Keratinocyte (primary cell): ENCODE measurements around the gene CAPZB. TPM values are rescaled to one million over a fixed set of nuclear protein-coding genes. Genes with fewer than 3 reads are reported as not detected.

Experiments used
- DNase-seq: peaks from one replicate; pipeline ENCODE4 v3.0.0-alpha.2; 2011; ENCODE audit warnings: low read depth, missing footprints, low spot score
- FAIRE-seq: peaks from 2 replicates; lab custom pipeline; 2011; peaks lifted over from hg19 to GRCh38; lab: Jason Lieb, UNC
- H2AFZ ChIP-seq: 2 replicates; pipeline ENCODE4 v1.6.0; 2012; ENCODE audit warnings: low read length, control low read depth, inconsistent platforms; ENCODE audit not compliant: control insufficient read depth
- H3K27ac ChIP-seq: 2 replicates; pipeline ENCODE4 v1.5.1; 2011; ENCODE audit warnings: low read length; ENCODE audit not compliant: control insufficient read depth, insufficient read depth
- H3K27me3 ChIP-seq: 3 replicates; pipeline ENCODE4 v1.6.0; 2011; ENCODE audit warnings: low read length; ENCODE audit not compliant: control insufficient read depth, insufficient read depth; ENCODE audit errors: extremely low read depth
- H3K36me3 ChIP-seq, 2 experiments: 2 replicates in 1 of 2; 3 replicates in 1 of 2; pipeline ENCODE4 v1.5.1; 2011; ENCODE audit warnings: low read length in 2 of 2, mild to moderate bottlenecking in 1 of 2; ENCODE audit not compliant: control insufficient read depth in 2 of 2, insufficient read depth in 2 of 2; ENCODE audit errors: extremely low read depth in 1 of 2
- H3K4me1 ChIP-seq: 3 replicates; pipeline ENCODE4 v1.5.1; 2011; ENCODE audit warnings: low read length; ENCODE audit not compliant: control insufficient read depth, insufficient read depth; ENCODE audit errors: extremely low read depth
- H3K4me2 ChIP-seq: 3 replicates; pipeline ENCODE4 v1.6.0; 2011; ENCODE audit warnings: low read depth, low read length; ENCODE audit not compliant: control insufficient read depth, insufficient read depth; ENCODE audit errors: extremely low read depth
- H3K4me3 ChIP-seq, 3 experiments: fragments of 200-600 bp in 1 of 3; sonication (generic) in 1 of 3; 2 replicates in 2 of 3; 3 replicates in 1 of 3; pipeline ENCODE4 v1.5.1; 2011 to 2016; ENCODE audit warnings: low read length in 3 of 3, mild to moderate bottlenecking in 3 of 3, control low read depth in 2 of 3, inconsistent platforms in 1 of 3, low read depth in 1 of 3, mixed read lengths in 1 of 3, mixed run types in 1 of 3, moderate library complexity in 1 of 3; ENCODE audit not compliant: control insufficient read depth in 2 of 3, insufficient read depth in 2 of 3; ENCODE audit errors: extremely low read depth in 1 of 3
- H3K79me2 ChIP-seq: 2 replicates; pipeline ENCODE4 v1.6.0; 2012; ENCODE audit warnings: low read length; ENCODE audit not compliant: control insufficient read depth, insufficient read depth
- H3K9ac ChIP-seq: 3 replicates; pipeline ENCODE4 v1.6.0; 2011; ENCODE audit warnings: low read length; ENCODE audit not compliant: control insufficient read depth, insufficient read depth; ENCODE audit errors: extremely low read depth
- H3K9me1 ChIP-seq: 3 replicates; pipeline ENCODE4 v1.6.0; 2011; ENCODE audit warnings: low read length; ENCODE audit not compliant: control insufficient read depth, insufficient read depth; ENCODE audit errors: extremely low read depth
- H3K9me3 ChIP-seq: 2 replicates; pipeline ENCODE4 v1.5.1; 2012; ENCODE audit warnings: low read depth, low read length; ENCODE audit not compliant: control insufficient read depth
- H4K20me1 ChIP-seq: 3 replicates; pipeline ENCODE4 v1.6.0; 2011; ENCODE audit warnings: low read length; ENCODE audit not compliant: control insufficient read depth, insufficient read depth; ENCODE audit errors: extremely low read depth
- EZH2 ChIP-seq: IDR thresholded peaks from one replicate; pipeline ENCODE4 v1.6.1; 2012; ENCODE audit warnings: inconsistent platforms, mild to moderate bottlenecking, low read length, moderate library complexity
- dilution Hi-C: fragments of 300-500 bp; cut with MboI; formaldehyde crosslinking; loops from one replicate; pipeline ENCODE4 v1.7.0; 2020; ENCODE audit warnings: low sequenced_read_pairs; ENCODE audit not compliant: extremely low pct_ligation_motif_present
- polyA plus RNA-seq, 5 experiments: library from polyadenylated mRNA; depleted of rRNA in 3 of 5; stranded (reverse) in 3 of 5; stranded (forward) in 1 of 5; unstranded in 1 of 5; fragments of >200 nt; gene quantifications; 1 replicate in 1 of 5; 2 replicates in 3 of 5; 3 replicates in 1 of 5; pipeline versions ENCODE4 v1.2.1 to v1.2.3, GENCODE V29; 2011 to 2012; ENCODE audit warnings: missing spikeins in 2 of 5, low read depth in 1 of 5, low replicate concordance in 1 of 5
- TF ChIP-seq, protein P1 (sequence below), 3 experiments: IDR thresholded peaks in 1 of 3; conservative IDR thresholded peaks in 1 of 3; optimal IDR thresholded peaks in 1 of 3; 2 replicates in 2 of 3; 3 replicates in 1 of 3; pipeline versions ENCODE3 to v1.5.1; 2011; ENCODE audit warnings: low read length in 3 of 3, mild to moderate bottlenecking in 3 of 3, moderate library complexity in 2 of 3, control low read depth in 1 of 3, inconsistent platforms in 1 of 3; ENCODE audit not compliant: insufficient read depth in 2 of 3; ENCODE audit errors: extremely low read depth in 1 of 3

The CAPZB gene
- polyA plus RNA-seq, 1 donor (not counting 4 experiments of a cell fraction or from before 2014, with no cell fraction given), result 193 TPM

DNA sequence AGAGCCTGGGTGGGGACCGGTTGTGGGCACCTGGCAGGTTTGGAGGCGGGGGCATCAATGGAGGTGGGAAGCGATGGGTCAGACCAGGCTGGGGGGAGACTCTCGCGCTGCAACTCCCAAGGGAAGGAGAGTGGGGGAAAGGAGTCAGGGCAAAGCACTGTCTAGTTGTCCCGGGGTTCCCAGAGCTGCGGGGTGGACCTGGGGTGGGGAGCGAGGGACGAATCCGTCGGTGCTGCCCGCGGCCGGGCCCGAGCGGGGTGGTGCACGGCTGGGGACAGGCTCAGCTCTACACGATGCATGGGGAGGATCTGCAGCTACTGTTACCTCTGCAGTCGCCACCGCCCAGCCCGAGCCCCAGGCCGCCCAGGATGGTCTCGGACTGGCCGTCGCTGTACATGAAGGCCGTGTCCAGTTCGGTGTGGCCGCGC lies 173.8 kb downstream of the CAPZB start:
- FAIRE-seq, result no peak

GRCh38 chr1:19310720-19311502 lies 174.4 kb downstream of the CAPZB start:
- Histone ChIP-seq H3K27me3 (no peaks in the 10 kb centered on the region), H3K9ac (peak overlapping the region; percentile 85), H3K4me3 (peak overlapping the region; percentile 74 to 87 (median 82)), H3K9me3 (no peaks in the 10 kb centered on the region), H2AFZ (peak overlapping the region; percentile 88), H3K36me3 (peaks cover 8 to 17% of the 10 kb centered on the region in 2 experiments), H3K9me1 (no peaks in the 10 kb centered on the region), H3K27ac (peak overlapping the region; percentile 54), H4K20me1 (no peaks in the 10 kb centered on the region), H3K79me2 (peaks cover 14% of the 10 kb centered on the region), H3K4me1 (peaks cover 42% of the 10 kb centered on the region), H3K4me2 (peak overlapping the region; percentile 98)
- peak; percentile 9 for FAIRE-seq
- dilution Hi-C loops, result no loop called here
- TF ChIP-seq, protein P1, sequence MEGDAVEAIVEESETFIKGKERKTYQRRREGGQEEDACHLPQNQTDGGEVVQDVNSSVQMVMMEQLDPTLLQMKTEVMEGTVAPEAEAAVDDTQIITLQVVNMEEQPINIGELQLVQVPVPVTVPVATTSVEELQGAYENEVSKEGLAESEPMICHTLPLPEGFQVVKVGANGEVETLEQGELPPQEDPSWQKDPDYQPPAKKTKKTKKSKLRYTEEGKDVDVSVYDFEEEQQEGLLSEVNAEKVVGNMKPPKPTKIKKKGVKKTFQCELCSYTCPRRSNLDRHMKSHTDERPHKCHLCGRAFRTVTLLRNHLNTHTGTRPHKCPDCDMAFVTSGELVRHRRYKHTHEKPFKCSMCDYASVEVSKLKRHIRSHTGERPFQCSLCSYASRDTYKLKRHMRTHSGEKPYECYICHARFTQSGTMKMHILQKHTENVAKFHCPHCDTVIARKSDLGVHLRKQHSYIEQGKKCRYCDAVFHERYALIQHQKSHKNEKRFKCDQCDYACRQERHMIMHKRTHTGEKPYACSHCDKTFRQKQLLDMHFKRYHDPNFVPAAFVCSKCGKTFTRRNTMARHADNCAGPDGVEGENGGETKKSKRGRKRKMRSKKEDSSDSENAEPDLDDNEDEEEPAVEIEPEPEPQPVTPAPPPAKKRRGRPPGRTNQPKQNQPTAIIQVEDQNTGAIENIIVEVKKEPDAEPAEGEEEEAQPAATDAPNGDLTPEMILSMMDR (optimal IDR thresholded peaks at IDR 0.05 in 1 of 3, IDR thresholded peaks at IDR 0.05 in 1 of 3, conservative IDR thresholded peaks at IDR 0.05 in 1 of 3; ENCODE audit: extremely low read depth in 1 of 3, insufficient read depth in 2 of 3, low read length in 3 of 3), result no peak
- no peak for TF ChIP-seq EZH2
- DNase-seq, result no peak

More for the DNA sequence above, 173.8 kb downstream of the CAPZB start:
- H3K79me2 ChIP-seq, result peaks cover 14% of the 10 kb centered on the region
- no peaks in the 10 kb centered on the region for H3K9me3 ChIP-seq
- H3K4me2 ChIP-seq, result peak overlapping the region; percentile 98
- peaks cover 8 to 17% of the 10 kb centered on the region in 2 experiments for H3K36me3 ChIP-seq
- no peaks in the 10 kb centered on the region for H4K20me1 ChIP-seq
- H3K9me1 ChIP-seq, result no peaks in the 10 kb centered on the region
- peak overlapping the region; percentile 85 for H3K9ac ChIP-seq
- peak overlapping the region; percentile 88 for H2AFZ ChIP-seq
- DNase-seq, result no peak
- H3K4me1 ChIP-seq, result peaks cover 42% of the 10 kb centered on the region
- H3K27ac ChIP-seq, result peak overlapping the region; percentile 54
- no peak for TF ChIP-seq EZH2
- TF ChIP-seq, protein P1 (optimal IDR thresholded peaks at IDR 0.05 in 1 of 3, IDR thresholded peaks at IDR 0.05 in 1 of 3, conservative IDR thresholded peaks at IDR 0.05 in 1 of 3; ENCODE audit: extremely low read depth in 1 of 3, insufficient read depth in 2 of 3, low read length in 3 of 3), result no peak
- peak overlapping the region; percentile 74 to 87 (median 82) for H3K4me3 ChIP-seq
- no peaks in the 10 kb centered on the region for H3K27me3 ChIP-seq
- dilution Hi-C loops, result no loop called here
